Mucosa of rectum (tissue), 2 donors: ENCODE results near the gene HIVEP1.
A peak's percentile ranks its signal among the peaks of the same experiment; 100 is the strongest.

Source experiments
- H3K27ac ChIP-seq, 2 donors: one replicate each; pipeline ENCODE4 v1.7.0; 2013; ENCODE audit warnings: inconsistent platforms in 2 of 2, low read depth in 2 of 2, low read length in 2 of 2
- H3K27me3 ChIP-seq, 2 donors: one replicate each; pipeline ENCODE4 v1.7.0; 2013; ENCODE audit warnings: low read length in 2 of 2; ENCODE audit not compliant: control insufficient read depth in 2 of 2, insufficient read depth in 2 of 2
- H3K36me3 ChIP-seq, 2 donors: one replicate each; pipeline ENCODE4 v1.7.0; 2013; ENCODE audit warnings: low read length in 2 of 2; ENCODE audit not compliant: control insufficient read depth in 2 of 2, insufficient read depth in 2 of 2
- H3K4me1 ChIP-seq, 2 donors: one replicate each; pipeline ENCODE4 v1.7.0; 2013; ENCODE audit warnings: low read length in 2 of 2, mild to moderate bottlenecking in 1 of 2; ENCODE audit not compliant: control insufficient read depth in 2 of 2, insufficient read depth in 2 of 2
- H3K4me3 ChIP-seq, 2 donors: one replicate each; pipeline ENCODE4 v1.7.0; 2013; ENCODE audit warnings: low read length in 2 of 2
- H3K9ac ChIP-seq, 2 donors: one replicate each; pipeline ENCODE4 v1.7.0; 2013; ENCODE audit warnings: low read length in 2 of 2, low read depth in 1 of 2, mild to moderate bottlenecking in 1 of 2
- H3K9me3 ChIP-seq, 2 donors: one replicate each; pipeline ENCODE4 v1.7.0; 2013; ENCODE audit warnings: low read length in 2 of 2; ENCODE audit not compliant: control insufficient read depth in 2 of 2
- donor health status: healthy.
- donor health status: Normal muscosa, but diverticular disease.

HIVEP1 gene

DNA sequence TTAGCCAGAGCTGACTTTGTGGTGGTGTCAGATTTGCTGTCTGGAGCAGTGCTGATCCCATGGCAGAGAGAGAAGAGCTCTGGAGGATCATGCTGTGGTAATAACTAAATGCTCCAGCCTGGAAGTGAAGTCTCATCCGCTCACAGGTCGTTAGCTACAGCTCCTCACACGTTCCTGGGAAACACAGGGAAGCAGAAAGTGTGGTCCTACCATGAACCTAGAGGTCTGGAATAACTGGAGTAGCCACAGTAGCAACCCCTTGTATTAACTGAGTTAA, 2.7 kb downstream of the HIVEP1 start:
- H3K9ac ChIP-seq, result no peak overlapping the region
- H3K27ac ChIP-seq, result no peak overlapping the region
- no peaks in the 10 kb centered on the region for H3K27me3 ChIP-seq
- no peaks in the 10 kb centered on the region for H3K9me3 ChIP-seq
- peaks cover 8 to 20% of the 10 kb centered on the region in 2 donors for H3K4me1 ChIP-seq
- H3K4me3 ChIP-seq, result no peak overlapping the region
- H3K36me3 ChIP-seq, result peaks cover 10 to 21% of the 10 kb centered on the region in 2 donors

GRCh38 chr6:12017263-12017662, 5.2 kb downstream of the HIVEP1 start:
- H3K27me3 ChIP-seq, result no peaks in the 10 kb centered on the region
- H3K27ac ChIP-seq, result peak overlapping the region in 1 of 2 donors; percentile 47
- H3K36me3 ChIP-seq, result peaks cover 14 to 30% of the 10 kb centered on the region in 2 donors
- H3K9ac ChIP-seq, result no peak overlapping the region
- H3K4me1 ChIP-seq, result peaks cover 0 to 11% of the 10 kb centered on the region in 2 donors
- no peaks in the 10 kb centered on the region for H3K9me3 ChIP-seq
- H3K4me3 ChIP-seq, result no peak overlapping the region

GRCh38 chr6:12017876-12018401, 5.8 kb downstream of the HIVEP1 start:
- Histone ChIP-seq H3K4me1 (peaks cover 0 to 11% of the 10 kb centered on the region in 2 donors), H3K9me3 (no peaks in the 10 kb centered on the region), H3K27ac (no peak overlapping the region), H3K36me3 (peaks cover 14 to 30% of the 10 kb centered on the region in 2 donors), H3K27me3 (no peaks in the 10 kb centered on the region), H3K4me3 (no peak overlapping the region), H3K9ac (no peak overlapping the region)

DNA sequence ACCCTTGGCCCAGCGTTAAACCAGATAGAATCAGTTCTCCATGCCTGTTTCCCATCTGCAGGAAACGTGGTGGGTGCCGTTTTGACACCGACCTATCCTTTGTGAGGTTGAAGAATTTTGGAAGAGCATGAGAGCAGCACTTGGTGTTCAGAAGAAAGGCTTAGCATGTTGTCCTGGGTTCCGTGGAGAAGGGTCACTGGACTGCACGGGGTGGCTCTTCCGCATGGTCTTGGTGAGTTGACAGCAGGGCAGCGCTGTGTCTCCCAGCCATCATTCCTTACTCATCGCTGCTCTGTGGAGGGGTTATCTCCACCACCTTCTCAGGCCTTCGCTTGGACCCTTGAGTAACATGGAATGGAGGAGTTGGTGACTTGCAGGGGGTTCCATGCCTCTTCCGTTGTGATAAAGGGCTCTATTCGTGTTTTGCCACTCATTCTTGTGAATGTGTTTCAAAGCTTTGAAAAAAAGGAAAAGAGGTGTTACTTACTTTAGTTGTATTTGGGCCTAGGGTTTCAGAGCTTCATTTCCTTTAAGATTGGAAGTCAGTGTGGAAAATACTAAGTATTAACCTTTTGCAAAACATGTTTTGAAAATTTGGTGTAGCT, 8.2 kb downstream of the HIVEP1 start:
- H3K9ac ChIP-seq, result no peak overlapping the region
- no peaks in the 10 kb centered on the region for H3K27me3 ChIP-seq
- peaks cover 8 to 11% of the 10 kb centered on the region in 2 donors for H3K4me1 ChIP-seq
- H3K27ac ChIP-seq, result no peak overlapping the region
- no peak overlapping the region for H3K4me3 ChIP-seq
- peaks cover 14 to 30% of the 10 kb centered on the region in 2 donors for H3K36me3 ChIP-seq
- no peaks in the 10 kb centered on the region for H3K9me3 ChIP-seq

DNA sequence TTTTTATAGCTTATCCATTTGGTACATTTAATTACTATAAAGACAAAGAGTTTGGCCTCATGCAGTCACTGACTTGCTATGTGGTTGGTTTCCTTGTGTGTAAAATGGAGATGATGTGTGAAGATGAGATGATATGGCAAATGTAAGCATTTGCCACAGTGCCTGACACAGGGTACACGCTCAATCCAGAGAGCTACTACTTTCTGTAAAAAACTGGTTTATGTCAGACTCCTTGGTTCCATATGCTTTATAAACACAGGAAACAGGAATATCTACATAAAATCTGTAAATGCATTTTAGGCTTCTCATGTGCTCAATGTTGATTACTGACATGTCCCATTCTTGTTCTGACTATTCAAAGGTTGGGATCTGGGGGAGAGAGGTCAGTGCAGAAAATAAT, 10.4 kb downstream of the HIVEP1 start:
- Histone ChIP-seq H3K36me3 (peaks cover 11 to 21% of the 10 kb centered on the region in 2 donors), H3K4me1 (peaks cover 9 to 12% of the 10 kb centered on the region in 2 donors), H3K4me3 (no peak overlapping the region), H3K27ac (no peak overlapping the region), H3K27me3 (no peaks in the 10 kb centered on the region), H3K9ac (no peak overlapping the region), H3K9me3 (no peaks in the 10 kb centered on the region)

- peaks cover 9 to 14% of the 10 kb centered on the region in 2 donors for H3K4me1 ChIP-seq
- H3K36me3 ChIP-seq, result peaks cover 11 to 19% of the 10 kb centered on the region in 2 donors
- no peak overlapping the region for H3K27ac ChIP-seq
- H3K9me3 ChIP-seq, result no peaks in the 10 kb centered on the region
- H3K9ac ChIP-seq, result no peak overlapping the region
- H3K4me3 ChIP-seq, result no peak overlapping the region
- H3K27me3 ChIP-seq, result no peaks in the 10 kb centered on the region
Observed at GRCh38 chr6:12022953-12023388, 10.9 kb downstream of the HIVEP1 start.

DNA sequence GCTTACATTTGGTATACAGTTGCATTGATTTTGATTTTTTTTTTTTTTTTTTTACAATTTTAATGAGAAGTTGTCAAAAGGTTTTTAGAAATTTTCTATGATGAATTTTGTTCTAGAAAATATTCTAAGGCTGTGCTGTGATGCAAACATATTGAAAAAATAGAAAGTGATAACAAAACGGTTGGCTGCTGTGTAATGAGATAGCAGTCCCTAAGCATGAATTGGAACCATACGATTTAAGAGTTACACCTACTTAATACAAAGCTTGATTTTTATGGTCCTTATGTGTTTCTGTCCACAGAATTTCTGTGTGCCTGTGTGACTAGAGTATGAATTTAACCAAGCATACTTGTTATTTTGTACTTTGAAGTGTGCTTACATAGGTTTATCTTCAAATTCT, 12.1 kb downstream of the HIVEP1 start:
- H3K27me3 ChIP-seq, result no peaks in the 10 kb centered on the region
- no peak overlapping the region for H3K4me3 ChIP-seq
- peaks cover 9 to 21% of the 10 kb centered on the region in 2 donors for H3K4me1 ChIP-seq
- H3K9me3 ChIP-seq, result no peaks in the 10 kb centered on the region
- H3K36me3 ChIP-seq, result peaks cover 5 to 13% of the 10 kb centered on the region in 2 donors
- no peak overlapping the region for H3K9ac ChIP-seq
- H3K27ac ChIP-seq, result peak overlapping the region; percentile 17 to 36

DNA sequence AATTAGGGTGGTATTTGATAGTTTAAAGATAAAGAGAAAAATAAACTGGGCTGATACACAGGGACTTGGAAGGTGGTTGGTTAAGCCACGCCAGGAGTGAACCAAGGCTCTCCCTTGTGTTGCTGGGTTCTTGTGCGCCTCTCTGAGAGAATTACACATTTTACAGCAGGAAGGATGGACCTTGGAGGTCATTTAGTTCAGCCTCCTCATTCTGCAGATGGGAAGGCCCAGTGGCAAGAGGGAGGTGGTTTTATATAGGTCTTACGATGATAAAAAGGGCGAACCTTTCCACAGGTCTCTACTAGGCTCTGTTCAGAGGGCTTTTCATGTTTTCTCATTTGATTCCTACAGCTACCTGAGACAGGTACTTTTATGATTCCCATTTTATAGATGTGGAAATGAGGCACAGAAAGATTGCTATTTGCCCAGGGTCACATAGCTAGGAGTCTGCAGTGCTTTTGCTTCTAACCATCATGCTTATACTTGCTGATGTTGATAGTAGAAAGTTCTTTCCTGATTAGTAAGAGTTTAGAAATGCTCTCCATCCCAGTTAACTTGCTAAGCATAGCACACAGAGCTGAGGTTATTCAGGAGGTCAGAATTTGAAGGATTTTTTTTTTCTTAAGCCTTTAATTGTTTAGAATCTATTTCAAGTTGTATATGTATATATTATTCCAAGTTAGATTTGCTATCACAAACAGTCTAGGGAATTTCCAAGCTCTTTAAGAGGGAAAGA, 12.8 kb downstream of the HIVEP1 start:
- peaks cover 9 to 21% of the 10 kb centered on the region in 2 donors for H3K4me1 ChIP-seq

GRCh38 chr6:12026120-12026519, 14.0 kb downstream of the HIVEP1 start:
- Histone ChIP-seq H3K27ac (peak overlapping the region in 1 of 2 donors; percentile 67), H3K4me3 (no peak overlapping the region), H3K9me3 (no peaks in the 10 kb centered on the region), H3K4me1 (peaks cover 9 to 21% of the 10 kb centered on the region in 2 donors), H3K36me3 (peaks cover 0 to 1% of the 10 kb centered on the region in 2 donors), H3K27me3 (no peaks in the 10 kb centered on the region), H3K9ac (no peak overlapping the region)

More for the DNA sequence above, 12.8 kb downstream of the HIVEP1 start:
- H3K27me3 ChIP-seq, result no peaks in the 10 kb centered on the region
- H3K9me3 ChIP-seq, result no peaks in the 10 kb centered on the region
- no peak overlapping the region for H3K9ac ChIP-seq
- H3K4me3 ChIP-seq, result no peak overlapping the region
- peaks cover 4 to 8% of the 10 kb centered on the region in 2 donors for H3K36me3 ChIP-seq
- peak overlapping the region; percentile 17 to 36 for H3K27ac ChIP-seq

DNA sequence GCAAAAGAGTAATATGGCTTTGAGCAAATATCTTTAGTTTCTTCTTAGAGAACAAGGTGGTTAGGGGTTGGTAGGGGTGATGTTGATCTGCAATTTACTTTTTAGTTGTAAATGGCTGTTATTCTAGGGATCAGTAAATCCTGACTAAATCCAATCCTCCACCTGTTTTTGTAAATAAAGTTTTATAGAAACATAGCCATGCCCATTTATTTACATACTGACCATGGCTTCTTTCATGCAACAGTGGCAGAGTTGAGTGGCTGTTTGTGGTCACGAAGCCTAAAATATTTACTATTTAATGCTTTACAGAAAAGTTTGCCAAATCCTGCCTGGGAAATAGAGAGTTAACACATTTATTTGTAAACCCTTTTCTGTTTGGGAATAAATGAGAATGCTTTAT, 14.7 kb downstream of the HIVEP1 start:
- peak overlapping the region in 1 of 2 donors; percentile 67 for H3K27ac ChIP-seq
- no peak overlapping the region for H3K9ac ChIP-seq
- peaks cover 9 to 21% of the 10 kb centered on the region in 2 donors for H3K4me1 ChIP-seq
- no peaks in the 10 kb centered on the region for H3K36me3 ChIP-seq
- H3K27me3 ChIP-seq, result no peaks in the 10 kb centered on the region
- no peak overlapping the region for H3K4me3 ChIP-seq
- no peaks in the 10 kb centered on the region for H3K9me3 ChIP-seq
